GM19351 (cell line): Measurements from ENCODE around the gene MERTK.
"Not testable (repeated sequence)": the region's sequence is repeated elsewhere in the genome, so short reads cannot be mapped to it uniquely, and the experiment has no call there.

Source experiments
- ATAC-seq: cut with Tn5 transposase; IDR thresholded peaks from one replicate; pipeline ENCODE4 v1.9.1; 2021; ENCODE audit warnings: mild to moderate bottlenecking, moderate library complexity; ENCODE audit not compliant: unreplicated experiment

MERTK gene

GRCh38 chr2:111944531-111945210, 46.3 kb downstream of the MERTK start:
- no peak for ATAC-seq

DNA sequence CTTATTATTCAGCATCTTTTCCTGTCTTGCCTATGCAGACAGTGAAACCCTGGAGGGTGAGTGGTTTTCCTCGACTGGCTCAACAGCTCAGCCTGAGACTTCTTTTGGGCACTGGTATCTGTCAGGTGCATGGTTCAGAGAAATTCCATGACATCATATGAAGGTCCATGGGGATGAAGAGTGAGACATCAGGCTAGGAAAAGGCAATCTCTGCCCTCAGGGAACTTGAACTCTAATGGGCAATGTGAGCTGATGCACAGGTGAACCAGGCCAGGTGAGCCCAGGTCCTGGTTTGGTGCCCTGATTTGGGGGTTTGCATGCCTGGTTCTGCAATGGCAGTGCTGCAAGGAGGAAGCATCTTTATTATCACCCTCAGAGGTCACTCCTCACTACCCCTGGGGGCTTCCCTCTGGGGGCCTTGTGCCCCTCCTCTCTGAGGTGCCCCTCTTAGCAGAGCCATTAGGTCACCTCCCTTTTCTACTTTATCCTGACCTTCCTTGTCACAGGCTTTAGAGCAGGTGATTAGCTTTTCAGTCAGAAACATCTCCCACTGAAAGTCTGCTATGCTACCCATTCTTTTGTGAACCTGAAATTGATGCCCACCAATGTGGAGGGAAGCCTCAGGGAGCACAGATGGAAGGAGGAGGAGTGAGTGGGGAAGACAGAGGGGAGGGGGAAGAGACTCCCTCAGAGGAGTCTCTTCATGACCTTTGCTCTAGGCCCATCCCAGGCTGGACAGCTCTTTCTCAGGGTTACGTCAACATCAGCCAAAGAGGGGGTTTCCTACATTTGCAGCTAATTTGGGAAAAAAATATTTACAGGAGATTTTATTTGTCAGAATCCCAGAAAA, 47.3 kb downstream of the MERTK start:
- no peak for ATAC-seq

DNA sequence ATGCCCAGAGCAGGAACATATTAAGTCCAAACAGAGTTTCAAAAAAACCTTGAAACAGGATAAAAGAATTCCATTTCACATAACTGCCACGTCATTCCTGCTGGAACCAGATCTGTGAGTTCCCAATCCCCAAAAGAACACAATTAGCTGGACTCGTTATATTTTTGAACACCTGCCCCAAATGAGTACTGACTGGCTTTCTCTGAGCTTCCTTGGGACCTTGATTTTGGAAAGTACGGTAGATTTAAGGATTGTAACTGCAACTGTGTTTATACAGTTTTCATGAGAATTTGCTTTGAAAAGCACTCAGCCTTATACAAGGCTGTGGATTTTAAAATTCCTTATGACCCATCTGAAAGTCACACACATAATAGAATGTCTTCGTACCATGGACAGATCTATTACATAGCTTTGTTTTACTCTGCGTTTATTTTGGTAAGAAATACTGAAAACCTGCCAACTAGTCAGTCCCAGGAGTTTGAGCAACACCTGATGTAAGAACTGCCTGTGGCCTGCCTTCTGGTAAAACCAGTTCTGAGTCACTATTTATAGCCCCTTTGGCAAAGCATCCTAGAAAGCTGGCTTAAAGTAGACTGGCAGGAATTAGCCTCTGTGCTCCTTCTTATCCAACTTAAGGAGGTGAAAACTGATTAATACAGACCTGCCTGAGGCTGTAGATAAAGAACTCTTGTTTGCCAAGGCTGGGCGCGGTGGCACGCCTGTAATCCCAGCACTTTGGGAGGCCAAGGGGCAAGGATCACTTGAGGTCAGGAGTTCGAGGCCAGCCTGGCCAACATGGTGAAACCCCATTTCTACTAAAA, 48.1 kb downstream of the MERTK start:
- ATAC-seq, result no peak

DNA sequence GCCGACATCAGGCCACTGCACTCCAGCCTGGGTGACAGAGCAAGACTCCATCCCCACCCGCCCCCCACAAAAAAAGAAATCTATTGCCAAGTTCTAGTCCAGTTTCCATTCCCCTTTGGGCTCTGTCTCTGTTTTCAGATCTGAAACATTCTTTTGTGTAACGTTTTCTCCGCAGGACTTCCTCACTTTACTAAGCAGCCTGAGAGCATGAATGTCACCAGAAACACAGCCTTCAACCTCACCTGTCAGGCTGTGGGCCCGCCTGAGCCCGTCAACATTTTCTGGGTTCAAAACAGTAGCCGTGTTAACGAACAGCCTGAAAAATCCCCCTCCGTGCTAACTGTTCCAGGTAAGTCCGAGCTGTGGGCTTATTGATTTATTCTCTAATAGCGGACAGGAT, 48.8 kb downstream of the MERTK start:
- no peak for ATAC-seq

- no peak for ATAC-seq
Observed at GRCh38 chr2:111948832-111949231, 50.4 kb downstream of the MERTK start.

- no peak for ATAC-seq
Observed at GRCh38 chr2:111950236-111950635, 51.8 kb downstream of the MERTK start.

GRCh38 chr2:111951486-111951885, 53.1 kb downstream of the MERTK start:
- no peak for ATAC-seq

DNA sequence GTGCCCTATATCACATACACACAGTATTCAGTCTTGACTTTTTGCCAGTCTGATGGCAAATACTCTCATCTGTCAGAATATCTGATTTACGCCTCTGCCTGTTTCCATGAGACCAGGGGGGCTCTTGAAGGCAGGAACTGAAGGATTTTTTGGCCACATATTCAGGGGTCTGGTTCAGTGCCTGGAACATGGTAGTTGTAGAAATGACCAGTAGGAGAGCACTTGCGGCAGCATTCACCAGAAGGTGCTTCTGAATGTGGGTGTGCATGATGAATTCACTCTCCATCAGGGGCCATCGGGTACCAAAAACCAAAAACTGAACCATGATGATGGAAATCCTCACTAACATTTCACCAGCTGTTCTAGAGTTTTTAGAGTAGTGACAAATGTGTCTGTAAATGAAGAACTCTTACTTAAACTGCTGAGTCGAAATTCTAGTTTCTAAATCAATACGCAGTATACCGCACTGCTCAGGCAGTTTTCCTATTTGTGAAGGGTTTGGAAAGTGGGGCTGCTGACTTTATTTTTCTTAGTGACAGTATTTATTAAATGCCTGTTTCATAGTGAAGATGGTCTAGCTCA, 54.6 kb downstream of the MERTK start:
- ATAC-seq, result no peak

GRCh38 chr2:111954602-111955332, 56.4 kb downstream of the MERTK start:
- ATAC-seq, result no peak

- no peak for ATAC-seq
Observed at GRCh38 chr2:111957872-111958354, 59.5 kb downstream of the MERTK start.

DNA sequence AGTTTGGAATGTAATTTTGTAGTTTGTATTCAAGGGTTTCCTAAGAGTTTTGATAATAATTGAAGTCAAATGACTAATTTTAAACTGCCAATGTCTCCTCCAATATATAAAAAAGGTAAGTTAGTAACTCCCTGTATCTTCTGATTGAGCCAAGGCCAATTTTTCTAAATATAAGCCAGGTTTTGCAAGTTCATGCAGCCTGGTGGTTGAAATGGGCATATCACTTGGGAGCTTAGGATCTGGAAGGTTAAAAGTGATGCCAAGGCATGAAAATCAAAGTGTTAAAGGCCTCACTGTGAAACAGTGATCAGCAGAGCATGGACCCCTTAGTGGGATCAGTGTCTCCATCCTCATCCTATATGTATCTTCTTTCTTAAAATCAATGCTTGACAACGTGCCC, 60.5 kb downstream of the MERTK start:
- no peak for ATAC-seq

DNA sequence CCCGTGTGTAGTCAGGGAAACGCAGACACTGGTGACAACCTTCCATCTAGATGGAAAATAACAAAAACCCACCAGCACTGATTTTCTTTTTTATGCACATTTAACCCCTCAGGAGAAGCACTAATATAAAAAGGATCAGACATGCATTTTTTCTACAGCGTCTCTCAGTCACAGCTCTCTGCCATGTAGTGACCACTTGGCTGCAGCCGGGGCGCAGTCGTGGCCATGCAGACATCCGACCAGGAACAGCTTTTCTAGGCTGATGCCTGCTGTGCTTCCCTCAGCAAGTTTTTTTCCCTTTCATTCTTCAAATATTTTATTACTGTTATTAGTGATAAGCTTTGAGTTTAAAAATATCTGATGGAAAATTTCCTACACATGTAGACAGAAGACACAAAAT, 63.3 kb downstream of the MERTK start:
- no peak for ATAC-seq

DNA sequence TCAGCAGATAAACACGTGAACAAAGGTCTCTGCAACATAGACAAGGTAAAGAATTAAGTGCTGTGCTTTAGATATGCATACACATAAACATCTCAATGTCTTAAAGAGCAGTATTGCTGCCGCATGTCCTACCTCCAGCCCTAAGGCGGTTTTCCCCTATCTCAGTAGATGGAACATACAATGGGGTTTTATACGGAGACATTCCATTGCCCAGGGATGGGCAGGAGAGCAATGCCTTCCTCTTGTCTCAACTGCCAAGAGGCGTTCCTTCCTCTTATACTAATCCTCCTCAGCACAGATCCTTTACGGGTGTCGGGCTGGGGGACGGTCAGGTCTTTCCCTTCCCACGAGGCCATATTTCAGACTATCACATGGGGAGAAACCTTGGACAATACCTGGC, 64.7 kb downstream of the MERTK start:
- ATAC-seq, result not testable (repeated sequence)

DNA sequence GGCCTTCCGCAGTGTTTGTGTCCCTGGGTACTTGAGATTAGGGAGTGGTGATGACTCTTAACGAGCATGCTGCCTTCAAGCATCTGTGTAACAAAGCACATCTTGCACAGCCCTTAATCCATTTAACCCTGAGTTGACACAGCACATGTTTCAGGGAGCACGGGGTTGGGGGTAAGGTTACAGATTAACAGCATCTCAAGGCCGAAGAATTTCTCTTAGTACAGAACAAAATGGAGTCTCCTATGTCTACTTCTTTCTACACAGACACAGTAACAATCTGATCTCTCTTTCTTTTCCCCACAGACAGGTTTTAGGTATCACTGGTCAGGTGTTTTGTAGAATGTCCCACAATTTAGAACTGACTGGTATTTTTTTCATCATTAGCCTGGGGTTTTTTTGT, 65.1 kb downstream of the MERTK start:
- ATAC-seq, result not testable (repeated sequence)

- no peak for ATAC-seq
Observed at GRCh38 chr2:111965062-111965461, 66.7 kb downstream of the MERTK start.

DNA sequence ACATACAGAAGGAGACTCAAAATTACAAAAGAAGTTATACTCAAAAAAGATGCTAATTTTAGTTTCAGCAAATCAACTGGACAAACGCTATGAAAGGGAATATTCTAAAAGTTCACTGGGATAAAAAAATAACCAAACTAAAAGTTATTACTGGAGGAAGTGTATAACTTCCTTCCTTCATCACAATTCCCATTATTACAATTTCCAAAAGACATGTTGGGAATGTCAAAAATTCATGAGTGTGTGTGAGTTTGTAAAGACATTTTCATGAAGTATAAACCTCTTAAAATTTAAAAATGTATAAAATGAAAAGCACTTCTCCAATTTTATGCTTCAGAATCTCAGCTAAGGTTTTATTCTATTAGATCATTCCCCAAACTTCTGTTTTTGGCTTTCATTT, 67.8 kb downstream of the MERTK start:
- ATAC-seq, result no peak

GRCh38 chr2:111967018-111967417, 68.6 kb downstream of the MERTK start:
- no peak for ATAC-seq

- ATAC-seq, result no peak
Observed at GRCh38 chr2:111970453-111970852, 72.0 kb downstream of the MERTK start.

GRCh38 chr2:111972955-111973565, 74.7 kb downstream of the MERTK start:
- peak; percentile 49 for ATAC-seq

GRCh38 chr2:111973701-111974100, 75.3 kb downstream of the MERTK start:
- no peak for ATAC-seq
